GM19395 (cell line): Measurements from ENCODE around the gene TRIM37.

Source experiments
- ATAC-seq: cut with Tn5 transposase; IDR thresholded peaks from one replicate; pipeline ENCODE4 v1.9.1; 2021; ENCODE audit warnings: mild to moderate bottlenecking, moderate library complexity; ENCODE audit not compliant: unreplicated experiment

TRIM37 gene

GRCh38 chr17:59046192-59046591 is 60.5 kb downstream of the TRIM37 start:
- no peak for ATAC-seq

- no peak for ATAC-seq
These were observed 67.9 kb downstream of the TRIM37 start for GRCh38 chr17:59038734-59039133.

GRCh38 chr17:59037960-59038359 is 68.7 kb downstream of the TRIM37 start:
- no peak for ATAC-seq

- ATAC-seq = no peak
These were observed 75.9 kb downstream of the TRIM37 start for GRCh38 chr17:59030811-59031210.

GRCh38 chr17:59028328-59028727 is 78.4 kb downstream of the TRIM37 start:
- ATAC-seq = no peak

- no peak for ATAC-seq
These were observed 78.9 kb downstream of the TRIM37 start for GRCh38 chr17:59027750-59028149.

GRCh38 chr17:59026176-59026939 is 80.3 kb downstream of the TRIM37 start:
- ATAC-seq = no peak

- no peak for ATAC-seq
These were observed 81.8 kb downstream of the TRIM37 start for GRCh38 chr17:59024916-59025315.

- no peak for ATAC-seq
These were observed 88.7 kb downstream of the TRIM37 start for GRCh38 chr17:59018019-59018418.

GRCh38 chr17:59011975-59012374 is 94.7 kb downstream of the TRIM37 start:
- ATAC-seq = no peak

GRCh38 chr17:59010026-59010425 is 96.7 kb downstream of the TRIM37 start:
- ATAC-seq = no peak

- no peak for ATAC-seq
These were observed 97.9 kb downstream of the TRIM37 start for GRCh38 chr17:59008737-59009136.

GRCh38 chr17:59007995-59008394 is 98.7 kb downstream of the TRIM37 start:
- ATAC-seq = no peak

GRCh38 chr17:59004338-59005111 is 102.2 kb downstream of the TRIM37 start:
- no peak for ATAC-seq

GRCh38 chr17:59003860-59004259 is 102.8 kb downstream of the TRIM37 start:
- ATAC-seq = no peak

- ATAC-seq = no peak
These were observed 103.8 kb downstream of the TRIM37 start for GRCh38 chr17:59002848-59003247.

GRCh38 chr17:59002126-59002525 is 104.6 kb downstream of the TRIM37 start:
- no peak for ATAC-seq

- peak; percentile 84 for ATAC-seq
These were observed 105.4 kb downstream of the TRIM37 start for GRCh38 chr17:59001158-59001814.

GRCh38 chr17:59000022-59000421 is 106.7 kb downstream of the TRIM37 start:
- ATAC-seq = no peak

GRCh38 chr17:58999500-58999899 is 107.2 kb downstream of the TRIM37 start:
- no peak for ATAC-seq

GRCh38 chr17:58998871-58999270 is 107.8 kb downstream of the TRIM37 start:
- ATAC-seq = no peak
